ENCODE results near the gene IRF5.
"Not testable (repeated sequence)": the region's sequence is repeated elsewhere in the genome, so short reads cannot be mapped to it uniquely, and the experiment has no call there.

Gene IRF5

GRCh38 chr7:128906766-128907559, 30.8 kb upstream of the IRF5 start:
- no peak for DNase-seq (ENCODE audit: low read depth in 2 of 2)

- DNase-seq (ENCODE audit: low read depth in 2 of 2), result no peak
These were observed 28.7 kb upstream of the IRF5 start for GRCh38 chr7:128908750-128909624.

GRCh38 chr7:128909625-128910568, 27.8 kb upstream of the IRF5 start:
- DNase-seq (ENCODE audit: low read depth in 2 of 2), result peak in 1 of 2 experiments; percentile 4

- no peak for DNase-seq (ENCODE audit: low read depth in 2 of 2)
These were observed 27.2 kb upstream of the IRF5 start, which contains the start of gene KCP for GRCh38 chr7:128910569-128910945. TSS of gene KCP (minus strand) at chr7:128910709. CDS start at chr7:128910676, 33 bp downstream.

GRCh38 chr7:128911423-128912031, 26.2 kb upstream of the IRF5 start:
- DNase-seq (ENCODE audit: low read depth in 2 of 2), result no peak

GRCh38 chr7:128912281-128912680, 25.4 kb upstream of the IRF5 start:
- DNase-seq (ENCODE audit: low read depth in 2 of 2), result no peak

- DNase-seq (ENCODE audit: low read depth in 2 of 2), result not testable (repeated sequence)
These were observed 24.8 kb upstream of the IRF5 start for GRCh38 chr7:128912709-128913495.

- no peak for DNase-seq (ENCODE audit: low read depth in 2 of 2)
These were observed 23.7 kb upstream of the IRF5 start for GRCh38 chr7:128913870-128914565.

- no peak for DNase-seq (ENCODE audit: low read depth in 2 of 2)
These were observed 23.1 kb upstream of the IRF5 start for GRCh38 chr7:128914566-128915151.

- DNase-seq (ENCODE audit: low read depth in 2 of 2), result no peak
These were observed 22.4 kb upstream of the IRF5 start for GRCh38 chr7:128915271-128915819.

- DNase-seq (ENCODE audit: low read depth in 2 of 2), result no peak
These were observed 21.7 kb upstream of the IRF5 start for GRCh38 chr7:128915841-128916642.

GRCh38 chr7:128916643-128916915, 21.1 kb upstream of the IRF5 start:
- DNase-seq (ENCODE audit: low read depth in 2 of 2), result no peak

GRCh38 chr7:128917122-128917521, 20.6 kb upstream of the IRF5 start:
- DNase-seq (ENCODE audit: low read depth in 2 of 2), result no peak

- DNase-seq (ENCODE audit: low read depth in 2 of 2), result no peak
These were observed 19.6 kb upstream of the IRF5 start for GRCh38 chr7:128918016-128918665.

GRCh38 chr7:128919241-128919640, 18.5 kb upstream of the IRF5 start:
- DNase-seq (ENCODE audit: low read depth in 2 of 2), result no peak

- DNase-seq (ENCODE audit: low read depth in 2 of 2), result no peak
These were observed 17.6 kb upstream of the IRF5 start for GRCh38 chr7:128919881-128920799.

All from fibroblast of skin of left quadriceps (primary cell).